GM21529 (cell line): Measurements from ENCODE around the gene FLVCR2.
"Not testable (repeated sequence)": the region's sequence is repeated elsewhere in the genome, so short reads cannot be mapped to it uniquely, and the experiment has no call there.

ENCODE experiments used
- ATAC-seq: cut with Tn5 transposase; IDR thresholded peaks from one replicate; pipeline ENCODE4 v1.9.1; 2021; ENCODE audit not compliant: unreplicated experiment

Gene FLVCR2

GRCh38 chr14:75591331-75591946 lies 13.0 kb downstream of the FLVCR2 start:
- ATAC-seq = no peak

GRCh38 chr14:75591987-75592575 lies 13.7 kb downstream of the FLVCR2 start:
- no peak for ATAC-seq

- no peak for ATAC-seq
Observed at GRCh38 chr14:75595226-75595625, 16.8 kb downstream of the FLVCR2 start.

GRCh38 chr14:75597149-75597548 lies 18.7 kb downstream of the FLVCR2 start:
- no peak for ATAC-seq

DNA sequence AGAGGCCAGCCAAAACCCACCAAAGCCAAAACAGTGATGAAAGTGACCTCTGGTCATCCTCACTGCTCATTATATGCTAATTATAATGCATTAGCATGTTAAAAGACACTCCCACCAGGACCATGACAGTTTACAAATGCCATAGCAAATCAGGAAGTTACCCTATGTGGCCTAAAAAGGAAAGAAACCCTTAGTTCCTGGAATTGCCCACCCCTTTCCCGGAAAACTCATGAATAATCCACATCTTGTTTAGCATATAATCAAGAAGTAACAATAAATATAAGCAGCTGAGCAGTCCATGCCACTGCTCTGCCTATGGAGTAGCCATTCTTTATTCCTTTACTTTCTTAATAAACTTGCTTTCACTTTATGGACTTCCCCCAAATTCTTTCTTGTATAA lies 21.7 kb downstream of the FLVCR2 start:
- ATAC-seq = not testable (repeated sequence)

GRCh38 chr14:75601061-75601460 lies 22.6 kb downstream of the FLVCR2 start:
- ATAC-seq = not testable (repeated sequence)

GRCh38 chr14:75602503-75602902 lies 24.1 kb downstream of the FLVCR2 start:
- no peak for ATAC-seq

GRCh38 chr14:75604979-75605851 lies 26.8 kb downstream of the FLVCR2 start:
- no peak for ATAC-seq

DNA sequence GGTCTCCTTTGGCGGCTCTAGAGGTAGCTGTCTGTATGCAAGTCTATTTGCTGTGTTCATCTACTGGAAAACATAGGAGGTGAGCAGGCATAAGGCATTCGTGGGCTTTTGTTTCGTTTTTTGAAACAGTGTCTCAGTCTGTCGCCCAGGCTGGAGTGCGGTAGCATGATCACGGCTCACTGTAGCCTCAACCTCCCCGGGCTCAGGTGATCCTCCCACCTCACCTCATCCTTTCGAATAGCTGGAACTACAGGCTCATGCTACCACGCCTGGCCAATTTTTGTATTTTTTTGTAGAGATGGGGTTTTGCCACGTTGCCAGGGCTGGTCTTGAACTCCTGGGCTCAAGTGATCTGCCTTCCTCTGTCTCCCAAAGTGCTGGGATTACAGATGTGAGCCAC lies 27.5 kb downstream of the FLVCR2 start:
- no peak for ATAC-seq

DNA sequence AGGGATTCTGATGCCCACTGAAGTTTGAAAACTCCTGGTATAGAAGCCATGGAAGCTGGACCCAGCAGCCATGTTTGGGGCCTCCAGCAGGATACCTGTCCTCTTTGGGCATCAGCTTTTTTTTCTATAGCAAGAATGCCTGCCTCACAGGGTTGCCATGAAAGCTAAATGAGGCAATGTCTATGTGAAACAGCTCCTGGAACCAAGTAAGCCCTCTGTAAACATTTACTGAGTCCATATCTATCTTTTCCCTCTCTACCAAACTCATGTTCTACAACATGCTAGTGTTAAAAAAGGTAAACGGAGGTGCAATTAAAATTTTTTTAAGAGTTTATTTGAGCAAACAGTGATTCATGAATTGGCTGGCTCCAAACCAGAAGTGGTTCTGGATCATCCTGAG lies 28.6 kb downstream of the FLVCR2 start:
- no peak for ATAC-seq

DNA sequence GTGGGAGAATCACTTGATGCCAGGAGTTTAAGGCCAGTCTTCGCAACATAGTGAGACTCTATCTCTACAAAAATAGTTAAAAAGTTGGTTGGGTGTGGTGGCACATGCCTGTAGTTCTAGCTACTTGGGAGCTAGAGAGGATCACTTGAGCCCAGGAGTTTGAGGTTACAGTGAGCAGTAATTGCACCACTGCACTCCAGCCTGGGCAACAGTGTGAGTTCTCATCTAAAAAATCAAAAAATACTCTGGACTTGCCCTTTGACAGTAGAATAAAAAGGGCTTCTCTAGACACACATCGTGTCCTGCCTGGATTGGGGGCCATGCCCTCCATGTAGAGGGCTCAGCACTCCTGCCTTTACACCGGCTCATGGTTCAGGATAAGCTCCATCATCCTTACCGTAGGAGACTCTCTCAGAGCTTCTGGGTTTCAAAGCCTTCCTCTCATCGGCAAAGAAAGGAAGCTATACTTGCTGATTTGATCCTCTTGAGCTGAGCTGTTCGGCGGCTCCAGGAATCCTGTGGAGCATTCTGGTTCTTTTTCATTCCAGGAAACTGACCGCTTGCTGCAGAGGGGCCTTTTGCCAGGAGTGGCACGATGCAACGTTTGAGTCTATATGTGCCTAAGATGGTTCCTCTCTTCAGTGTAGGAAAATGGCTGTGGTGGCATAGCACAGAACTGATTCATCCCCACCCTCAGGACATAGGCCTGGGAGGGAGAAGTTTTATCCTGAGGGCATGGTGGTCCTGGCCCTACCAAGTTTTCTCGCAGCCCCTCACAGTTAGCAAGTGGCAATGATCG lies 29.6 kb downstream of the FLVCR2 start:
- ATAC-seq = no peak

DNA sequence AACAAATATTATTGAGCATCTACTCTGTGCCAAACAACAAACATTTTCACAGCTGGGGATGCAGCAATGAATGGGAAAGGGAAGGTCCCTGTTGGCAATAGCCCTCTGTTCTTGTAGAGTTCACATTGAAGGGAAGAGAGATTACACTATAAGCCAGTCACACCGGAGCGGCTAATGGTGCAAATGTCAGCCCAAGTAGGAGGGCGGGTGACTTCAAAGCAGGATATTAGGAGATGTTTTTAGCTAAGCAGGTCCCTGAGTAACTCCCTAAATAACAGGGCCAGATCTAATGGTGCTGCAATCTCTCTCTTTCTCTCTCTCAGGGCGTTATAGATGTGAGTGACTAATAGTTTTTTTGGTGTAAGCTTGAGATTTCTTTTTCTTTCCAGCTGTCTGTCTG lies 30.7 kb downstream of the FLVCR2 start:
- ATAC-seq = no peak

DNA sequence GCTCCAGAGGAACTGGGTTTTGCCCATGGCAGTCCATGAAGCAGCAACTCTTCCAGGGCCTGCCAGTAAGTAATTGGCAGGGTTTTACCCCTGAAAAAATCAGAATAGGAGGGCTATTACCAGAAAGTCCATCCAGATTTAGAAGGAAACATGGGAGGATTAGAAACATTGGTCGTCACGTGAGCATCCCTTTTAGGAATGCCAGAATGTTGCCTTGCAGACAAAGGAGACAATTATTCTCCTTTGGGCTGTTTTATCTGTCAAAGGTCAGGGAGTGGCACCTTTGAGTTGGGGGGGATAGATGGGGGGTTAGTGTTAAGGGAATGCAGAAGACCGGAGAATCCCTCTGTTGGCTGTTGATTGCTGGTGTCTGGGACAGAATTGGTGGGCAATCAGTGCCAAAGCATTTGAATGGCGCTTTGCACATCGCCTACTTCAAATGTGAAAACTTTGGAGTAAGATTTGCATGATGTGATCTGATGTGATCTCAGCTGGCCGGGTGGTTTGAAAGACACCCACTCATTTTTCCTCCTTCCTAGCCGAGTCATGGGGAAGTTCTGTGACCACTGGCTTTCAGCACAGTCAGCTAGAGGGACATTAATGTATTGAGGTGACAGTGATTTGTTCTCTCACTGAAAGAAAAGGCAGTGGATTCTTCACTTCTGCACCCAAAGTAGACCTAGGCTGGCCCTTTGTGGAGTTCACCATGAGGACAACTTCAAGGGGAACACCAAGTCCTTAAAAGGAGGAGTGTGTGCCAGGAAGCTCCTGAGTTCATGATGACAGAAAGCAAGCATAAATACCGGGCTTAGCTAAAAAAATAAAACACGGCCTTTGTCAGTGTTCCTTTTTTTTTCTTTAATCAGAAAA lies 31.4 kb downstream of the FLVCR2 start:
- ATAC-seq = no peak

DNA sequence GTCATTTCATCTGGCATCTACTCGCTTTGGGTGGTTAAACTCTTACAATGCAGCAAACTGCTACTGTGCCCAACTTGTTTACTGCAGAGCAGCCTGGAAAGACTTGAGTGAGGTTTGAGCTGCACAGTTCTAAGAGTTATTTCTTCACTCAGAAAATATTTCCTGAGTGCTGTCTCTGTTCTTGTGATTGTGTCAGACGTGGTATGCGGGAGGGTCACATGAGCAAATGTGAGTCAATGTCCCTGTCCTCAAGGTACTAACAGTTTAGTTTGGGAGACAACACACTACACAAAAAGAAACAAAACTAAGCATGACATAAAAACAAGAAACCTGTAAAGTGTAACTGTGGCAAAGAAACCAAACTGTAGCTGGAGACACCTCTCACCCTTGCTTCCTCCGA lies 32.4 kb downstream of the FLVCR2 start:
- no peak for ATAC-seq

- no peak for ATAC-seq
Observed at GRCh38 chr14:75612157-75612556, 33.7 kb downstream of the FLVCR2 start.

DNA sequence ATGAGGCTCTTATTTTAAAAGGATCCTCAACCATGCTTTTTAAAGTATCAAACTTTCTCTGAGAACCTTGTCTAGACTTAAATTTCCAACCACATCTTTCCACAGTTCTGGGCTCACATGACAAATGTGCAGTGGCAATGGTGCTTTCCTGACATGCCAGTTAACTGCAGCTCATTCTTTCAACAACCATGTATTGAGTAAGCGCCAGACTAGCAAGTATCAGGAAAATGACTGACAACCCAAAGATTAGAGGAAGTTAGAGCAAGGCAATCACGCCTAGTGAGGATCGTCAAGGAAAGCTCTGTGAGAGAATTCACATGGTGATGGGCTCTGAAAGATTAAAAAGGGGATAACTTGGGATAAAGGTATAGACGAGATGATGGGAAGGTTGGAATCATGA lies 35.8 kb downstream of the FLVCR2 start:
- ATAC-seq = no peak

GRCh38 chr14:75615200-75615599 lies 36.8 kb downstream of the FLVCR2 start:
- no peak for ATAC-seq

DNA sequence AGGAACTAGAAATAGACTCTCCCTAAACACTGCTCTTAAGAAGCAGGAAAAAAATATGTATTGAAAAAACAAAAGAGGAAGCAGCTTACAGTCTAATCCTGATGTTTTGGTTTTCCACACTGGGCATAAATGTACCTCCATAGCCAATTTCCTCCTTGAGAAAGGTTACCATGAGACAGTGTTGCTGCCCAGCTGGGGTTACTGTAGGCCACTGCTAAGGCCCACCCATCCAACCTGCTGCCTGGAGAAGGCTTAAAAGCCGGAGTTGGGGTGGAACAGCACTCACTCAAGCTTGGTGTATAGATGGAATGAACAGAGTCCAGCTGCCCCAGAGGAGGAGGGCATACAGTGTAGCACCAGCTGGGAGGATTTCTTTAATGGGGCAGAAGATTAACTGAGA lies 41.1 kb downstream of the FLVCR2 start:
- ATAC-seq = no peak

DNA sequence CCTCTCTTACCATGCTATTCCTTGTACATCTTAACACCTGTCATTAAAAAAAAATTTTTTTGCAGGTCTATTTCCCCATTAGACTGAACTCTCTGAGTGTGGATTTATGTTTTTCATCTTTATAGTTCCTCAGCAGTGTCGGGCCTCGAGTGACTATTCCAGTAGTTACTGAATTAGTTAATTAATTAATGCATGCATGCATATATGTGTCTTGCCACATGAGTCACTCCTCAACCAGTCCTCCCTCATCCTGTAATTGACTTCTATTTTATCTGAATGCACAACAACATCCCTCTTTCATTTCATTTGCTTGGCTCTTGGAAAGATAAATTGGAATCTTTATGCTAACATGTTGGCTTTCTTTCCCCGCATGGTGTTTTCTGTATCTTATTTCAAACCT lies 46.6 kb downstream of the FLVCR2 start:
- no peak for ATAC-seq

DNA sequence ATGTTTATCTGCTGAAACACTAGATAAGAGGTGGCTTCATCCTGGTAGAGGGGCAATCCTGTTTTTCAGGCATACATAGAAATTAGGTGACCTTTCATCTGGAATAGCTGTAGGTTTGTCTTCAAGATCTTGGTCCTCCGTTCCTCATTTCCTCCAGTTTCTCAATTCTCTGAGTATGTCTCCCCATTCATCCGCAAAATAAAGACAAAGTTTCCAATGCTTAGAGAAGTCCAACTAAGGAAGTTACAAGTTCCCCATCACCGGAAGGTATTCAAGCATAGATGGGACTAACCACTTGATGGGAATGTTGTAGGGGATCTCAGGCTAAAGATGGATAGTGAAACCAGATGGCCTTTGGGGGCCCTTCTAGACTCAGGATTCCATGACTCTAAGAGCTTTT lies 48.0 kb downstream of the FLVCR2 start:
- no peak for ATAC-seq
